Endothelial cell of hepatic sinusoid (primary cell): Measurements from ENCODE around the gene OGFOD3.

Experiments used
- in situ Hi-C: cut with HindIII; loops from 2 replicates; pipeline ENCODE4 v1.10.0; 2017; ENCODE audit warnings: low sequenced_read_pairs

The OGFOD3 gene

DNA sequence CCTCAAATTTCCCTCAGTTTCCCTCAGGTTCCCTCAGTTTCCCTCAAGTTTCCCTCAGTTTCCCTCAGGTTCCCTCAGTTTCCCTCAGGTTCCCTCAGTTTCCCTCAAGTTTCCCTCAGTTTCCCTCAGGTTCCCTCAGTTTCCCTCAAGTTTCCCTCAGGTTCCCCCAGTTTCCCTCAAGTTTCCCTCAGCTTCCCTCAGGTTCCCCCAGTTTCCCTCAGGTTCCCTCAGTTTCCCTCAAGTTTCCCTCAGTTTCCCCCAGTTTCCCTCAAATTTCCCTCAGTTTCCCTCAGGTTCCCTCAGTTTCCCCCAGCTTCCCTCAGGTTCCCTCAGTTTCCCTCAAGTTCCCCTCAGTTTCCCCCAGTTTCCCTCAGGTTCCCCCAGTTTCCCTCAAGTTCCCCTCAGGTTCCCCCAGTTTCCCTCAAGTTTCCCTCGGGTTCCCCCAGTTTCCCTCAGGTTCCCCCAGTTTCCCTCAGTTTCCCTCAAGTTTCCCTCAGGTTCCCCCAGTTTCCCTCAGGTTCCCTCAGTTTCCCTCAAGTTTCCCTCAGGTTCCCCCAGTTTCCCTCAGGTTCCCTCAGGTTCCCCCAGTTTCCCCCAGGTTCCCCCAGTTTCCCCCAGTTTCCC, 58.8 kb downstream of the OGFOD3 start:
- in situ Hi-C loops: loop anchor here (5.0 kb wide), 1 partner anchor 58 kb away; the partner anchor contains the start of genes HEXD and OGFOD3

- in situ Hi-C loops: no loop called here
These were observed 59.7 kb downstream of the OGFOD3 start, which contains the start of gene TEX19 for GRCh38 chr17:82358465-82359350. TEX19 (plus strand) TSS chr17:82359247; CDS start chr17:82362151, 2,904 bp downstream.

- in situ Hi-C loops: no loop called here
These were observed 61.0 kb downstream of the OGFOD3 start for GRCh38 chr17:82357394-82357793.

GRCh38 chr17:82356845-82357355, 61.5 kb downstream of the OGFOD3 start:
- in situ Hi-C loops: no loop called here

- in situ Hi-C loops: no loop called here
These were observed 62.5 kb downstream of the OGFOD3 start for GRCh38 chr17:82355770-82356427.

DNA sequence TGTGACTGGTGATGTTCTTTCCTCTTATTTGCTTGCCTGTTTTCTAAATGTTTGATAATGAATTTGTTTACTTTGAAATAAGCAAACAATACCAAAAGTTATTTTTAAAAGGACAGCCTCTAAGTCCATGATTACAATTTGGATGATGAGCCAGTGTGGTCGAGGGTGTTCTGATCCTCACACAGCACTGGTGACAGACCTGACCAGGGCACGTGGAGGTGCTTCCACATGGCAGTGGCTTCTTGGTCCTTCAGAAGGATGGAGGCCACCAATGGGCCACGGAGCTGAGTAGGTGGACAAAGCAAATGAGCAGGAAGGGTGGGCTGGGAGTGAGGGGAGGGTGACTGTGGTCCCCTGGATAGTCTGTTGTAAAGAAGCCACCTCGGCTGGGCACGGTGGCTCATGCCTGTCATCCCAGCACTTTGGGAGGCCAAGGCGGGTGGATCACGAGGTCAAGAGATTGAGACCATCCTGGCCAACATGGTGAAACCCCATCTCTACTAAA, 63.5 kb downstream of the OGFOD3 start:
- in situ Hi-C loops: no loop called here

DNA sequence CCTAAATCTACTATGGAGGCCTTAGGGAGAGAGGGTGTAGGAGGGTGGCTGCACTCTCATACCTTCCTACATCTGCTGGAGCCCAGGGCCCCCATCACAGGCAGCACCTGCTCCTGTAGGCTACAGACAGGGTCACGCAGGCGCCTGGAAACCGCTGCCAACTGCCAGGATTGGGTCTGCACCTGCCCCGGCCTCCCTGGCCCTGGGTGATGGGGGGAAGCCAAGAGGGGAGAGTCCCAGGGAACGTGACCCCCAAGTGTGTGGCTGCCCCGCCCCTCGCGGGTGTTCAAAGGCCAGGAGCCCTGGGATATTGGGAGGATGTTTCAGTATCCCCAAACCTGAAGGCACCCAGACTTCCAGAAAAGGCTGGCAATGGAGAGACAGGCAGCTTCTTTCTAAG, 64.9 kb downstream of the OGFOD3 start:
- in situ Hi-C loops: no loop called here

GRCh38 chr17:82351713-82352488, 66.5 kb downstream of the OGFOD3 start:
- in situ Hi-C loops: no loop called here

- in situ Hi-C loops: no loop called here
These were observed 67.1 kb downstream of the OGFOD3 start for GRCh38 chr17:82351254-82351712.

DNA sequence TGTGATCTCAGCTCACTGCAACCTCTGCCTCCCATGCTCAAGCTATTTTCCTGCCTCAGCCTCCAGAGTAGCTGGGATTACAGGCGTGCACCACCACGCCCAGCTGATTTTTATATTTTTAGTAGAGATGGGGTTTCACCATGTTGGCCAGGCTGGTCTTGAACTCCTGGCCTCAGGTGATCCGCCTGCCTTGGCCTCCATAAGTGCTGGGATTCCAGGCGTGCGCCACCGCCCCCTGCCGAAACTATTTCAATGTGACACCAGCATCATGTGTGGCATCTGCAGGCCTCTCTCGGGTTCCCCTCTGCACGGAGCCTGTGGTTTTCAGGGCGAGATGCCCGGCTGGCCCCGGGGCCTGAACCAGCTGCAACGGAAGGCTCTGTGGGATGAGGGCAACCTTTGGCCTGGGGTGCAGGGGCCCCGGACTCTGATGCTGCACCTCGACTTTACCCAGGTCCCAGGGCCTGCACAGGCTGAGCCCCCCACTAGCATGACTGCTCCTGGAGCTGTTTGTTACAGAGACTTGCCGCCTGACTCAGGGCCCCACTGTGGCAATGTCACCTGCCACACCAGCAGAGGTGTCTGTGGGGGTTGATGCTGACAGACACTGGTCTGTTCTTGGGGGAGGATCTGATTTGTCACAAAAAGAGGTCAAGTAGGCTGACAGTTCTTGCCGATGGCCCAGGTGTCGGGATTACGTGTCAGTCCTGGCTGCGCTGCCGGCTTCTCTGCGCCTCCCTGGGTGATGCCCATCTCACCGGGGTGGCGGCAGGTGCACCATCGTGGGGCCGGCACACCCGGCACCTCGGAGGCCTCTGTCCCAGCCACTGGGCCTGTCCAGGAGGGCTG, 68.0 kb downstream of the OGFOD3 start:
- in situ Hi-C loops: no loop called here

DNA sequence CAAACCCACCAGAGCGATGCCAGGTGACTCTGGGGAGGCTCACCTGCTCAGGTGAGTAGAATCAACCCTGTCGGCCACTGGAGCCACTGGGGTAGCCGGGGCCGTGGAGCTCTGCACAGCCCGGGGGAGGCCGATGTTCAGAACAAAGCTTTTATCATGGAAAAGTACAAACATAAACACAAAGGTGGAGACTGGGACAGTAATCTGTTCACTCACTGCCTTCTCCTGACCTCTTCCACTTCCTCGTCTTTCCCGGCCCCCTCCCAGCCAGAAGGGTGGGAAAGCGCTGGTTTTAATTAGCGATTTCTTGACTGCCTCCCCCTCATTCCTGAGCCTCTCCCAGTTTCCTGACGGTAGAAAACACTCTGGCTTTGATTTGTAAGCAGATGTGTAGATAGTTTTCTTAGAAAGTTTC, 69.1 kb downstream of the OGFOD3 start:
- in situ Hi-C loops: loop anchor here (5.0 kb wide), 3 partner anchors 42 to 107 kb away; no protein-coding TSS in a partner anchor

DNA sequence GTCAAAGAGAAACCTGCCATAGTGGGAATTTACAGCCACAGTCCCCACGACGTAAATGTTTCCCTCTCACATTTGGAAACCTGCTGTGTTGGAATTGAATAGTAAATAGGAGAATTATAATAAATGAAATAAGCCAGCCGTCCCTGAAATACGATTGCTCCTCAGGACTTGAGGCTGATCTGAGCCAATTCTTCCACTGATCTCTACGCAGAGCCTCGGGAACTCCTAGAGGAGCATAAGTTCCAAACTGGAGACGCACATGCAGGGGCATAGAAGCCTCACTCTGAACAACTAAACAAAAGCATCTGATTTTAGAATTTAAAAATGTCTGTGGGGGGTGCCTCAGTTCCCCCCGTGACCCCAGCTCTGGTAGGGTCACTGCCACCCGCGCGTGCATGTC, 69.5 kb downstream of the OGFOD3 start:
- in situ Hi-C loops: loop anchor here (5.0 kb wide), 3 partner anchors 42 to 107 kb away; no protein-coding TSS in a partner anchor

GRCh38 chr17:82348434-82348833, 70.0 kb downstream of the OGFOD3 start:
- in situ Hi-C loops: loop anchor here (5.0 kb wide), 3 partner anchors 41 to 106 kb away; no protein-coding TSS in a partner anchor

- in situ Hi-C loops: loop anchor here (5.0 kb wide), 3 partner anchors 41 to 106 kb away; no protein-coding TSS in a partner anchor
These were observed 70.4 kb downstream of the OGFOD3 start for GRCh38 chr17:82347994-82348393.

DNA sequence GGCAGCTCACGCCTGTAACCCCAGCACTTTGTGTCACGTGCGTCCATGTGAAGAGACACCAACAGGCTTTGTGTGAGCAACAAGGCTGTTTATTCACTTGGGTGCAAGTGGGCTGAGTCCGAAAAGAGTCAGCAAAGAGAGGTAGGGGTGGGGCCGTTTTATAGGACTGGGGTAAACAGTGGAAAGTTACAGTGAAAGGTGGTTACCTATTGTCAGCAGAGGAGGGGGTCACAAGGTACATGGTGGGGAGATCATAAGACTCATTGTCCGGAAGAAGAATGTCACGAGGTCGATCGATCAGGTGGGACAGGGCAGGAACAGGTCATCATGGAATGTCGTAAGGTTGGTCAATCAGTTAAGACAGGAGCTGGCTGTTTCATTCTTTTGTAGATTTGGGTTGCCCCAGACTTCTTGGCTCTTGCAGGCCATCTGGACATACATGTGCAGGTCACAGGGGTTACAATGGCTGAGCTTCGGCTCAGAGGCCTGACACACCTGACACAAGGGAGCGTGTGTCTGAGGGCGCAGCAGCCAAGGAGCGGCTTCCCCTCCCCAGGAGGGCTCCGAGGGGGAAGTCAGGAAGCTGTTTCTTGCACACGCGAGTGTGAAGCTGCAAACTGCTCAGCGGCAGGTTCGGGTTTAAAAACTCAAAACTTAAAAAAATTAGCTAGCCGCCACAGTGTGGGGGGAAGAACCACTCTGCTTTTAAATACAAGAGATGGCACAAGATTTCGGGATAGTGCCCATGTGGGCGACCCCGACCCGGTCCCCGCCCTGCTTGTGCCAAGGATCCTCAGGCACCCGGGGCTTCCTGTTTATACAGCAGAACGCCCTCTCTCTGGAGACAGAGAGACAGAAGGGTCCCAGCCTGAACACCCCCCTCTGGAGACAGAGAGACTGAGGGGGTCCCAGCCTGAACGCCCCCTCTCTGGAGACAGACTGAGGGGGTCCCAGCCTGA, 71.8 kb downstream of the OGFOD3 start:
- in situ Hi-C loops: loop anchor here (5.0 kb wide), 3 partner anchors 39 to 104 kb away; no protein-coding TSS in a partner anchor

- in situ Hi-C loops: loop anchor here (5.0 kb wide), 3 partner anchors 38 to 103 kb away; no protein-coding TSS in a partner anchor
These were observed 73.0 kb downstream of the OGFOD3 start for GRCh38 chr17:82345151-82345976.
